ENCODE data around the gene RPH3AL. TPM values are rescaled to one million over a fixed set of nuclear protein-coding genes. Genes with fewer than 3 reads are reported as not detected.

Gene RPH3AL
- total and polyA plus RNA-seq, 2 of the 8 experiments (the other 6 are each of a cell fraction or from before 2014, with no cell fraction given) = 5.6 to 5.8 TPM

DNA sequence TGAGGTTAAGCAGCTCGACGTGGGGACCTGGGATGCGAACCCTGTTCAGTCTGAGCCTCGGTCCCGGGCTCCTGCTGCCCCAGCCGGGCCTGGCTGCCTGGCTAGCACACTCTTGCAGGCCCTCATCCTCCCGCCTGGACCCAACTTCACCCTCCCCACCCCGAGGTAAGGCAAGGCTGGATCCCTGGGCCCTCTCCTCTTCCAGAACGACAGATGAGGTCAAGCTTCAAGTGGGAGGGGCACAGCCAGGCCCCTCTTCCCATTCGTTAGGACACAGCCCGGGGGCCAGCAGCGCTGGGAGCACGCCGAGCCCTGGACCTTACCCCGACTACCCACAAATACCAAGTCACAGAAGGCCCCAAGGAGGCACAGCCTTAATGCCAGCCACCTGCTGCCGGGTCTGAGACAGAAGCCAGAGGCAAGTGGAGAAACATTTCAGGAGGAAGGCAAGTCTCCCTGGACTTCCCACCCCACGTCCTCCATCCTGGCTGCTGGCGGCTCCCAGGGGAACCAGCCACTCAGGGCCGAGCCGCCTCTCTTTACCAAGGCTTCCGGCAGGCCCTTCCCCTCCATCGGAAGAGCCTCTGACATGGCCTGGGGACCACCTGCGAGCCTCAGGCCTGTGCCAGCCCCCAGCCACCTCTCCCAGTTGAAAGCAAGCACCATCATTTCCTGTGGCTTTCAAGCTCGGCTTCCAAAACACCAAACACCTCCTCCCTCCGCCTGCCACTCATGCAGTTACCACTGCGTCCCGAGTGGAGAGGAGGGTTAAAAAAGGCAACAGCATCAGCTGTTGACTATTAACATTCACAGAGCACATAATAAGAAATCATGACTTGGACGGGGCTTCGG is 59.9 kb downstream of the RPH3AL start (continued):
- TF ChIP-seq, protein P1, sequence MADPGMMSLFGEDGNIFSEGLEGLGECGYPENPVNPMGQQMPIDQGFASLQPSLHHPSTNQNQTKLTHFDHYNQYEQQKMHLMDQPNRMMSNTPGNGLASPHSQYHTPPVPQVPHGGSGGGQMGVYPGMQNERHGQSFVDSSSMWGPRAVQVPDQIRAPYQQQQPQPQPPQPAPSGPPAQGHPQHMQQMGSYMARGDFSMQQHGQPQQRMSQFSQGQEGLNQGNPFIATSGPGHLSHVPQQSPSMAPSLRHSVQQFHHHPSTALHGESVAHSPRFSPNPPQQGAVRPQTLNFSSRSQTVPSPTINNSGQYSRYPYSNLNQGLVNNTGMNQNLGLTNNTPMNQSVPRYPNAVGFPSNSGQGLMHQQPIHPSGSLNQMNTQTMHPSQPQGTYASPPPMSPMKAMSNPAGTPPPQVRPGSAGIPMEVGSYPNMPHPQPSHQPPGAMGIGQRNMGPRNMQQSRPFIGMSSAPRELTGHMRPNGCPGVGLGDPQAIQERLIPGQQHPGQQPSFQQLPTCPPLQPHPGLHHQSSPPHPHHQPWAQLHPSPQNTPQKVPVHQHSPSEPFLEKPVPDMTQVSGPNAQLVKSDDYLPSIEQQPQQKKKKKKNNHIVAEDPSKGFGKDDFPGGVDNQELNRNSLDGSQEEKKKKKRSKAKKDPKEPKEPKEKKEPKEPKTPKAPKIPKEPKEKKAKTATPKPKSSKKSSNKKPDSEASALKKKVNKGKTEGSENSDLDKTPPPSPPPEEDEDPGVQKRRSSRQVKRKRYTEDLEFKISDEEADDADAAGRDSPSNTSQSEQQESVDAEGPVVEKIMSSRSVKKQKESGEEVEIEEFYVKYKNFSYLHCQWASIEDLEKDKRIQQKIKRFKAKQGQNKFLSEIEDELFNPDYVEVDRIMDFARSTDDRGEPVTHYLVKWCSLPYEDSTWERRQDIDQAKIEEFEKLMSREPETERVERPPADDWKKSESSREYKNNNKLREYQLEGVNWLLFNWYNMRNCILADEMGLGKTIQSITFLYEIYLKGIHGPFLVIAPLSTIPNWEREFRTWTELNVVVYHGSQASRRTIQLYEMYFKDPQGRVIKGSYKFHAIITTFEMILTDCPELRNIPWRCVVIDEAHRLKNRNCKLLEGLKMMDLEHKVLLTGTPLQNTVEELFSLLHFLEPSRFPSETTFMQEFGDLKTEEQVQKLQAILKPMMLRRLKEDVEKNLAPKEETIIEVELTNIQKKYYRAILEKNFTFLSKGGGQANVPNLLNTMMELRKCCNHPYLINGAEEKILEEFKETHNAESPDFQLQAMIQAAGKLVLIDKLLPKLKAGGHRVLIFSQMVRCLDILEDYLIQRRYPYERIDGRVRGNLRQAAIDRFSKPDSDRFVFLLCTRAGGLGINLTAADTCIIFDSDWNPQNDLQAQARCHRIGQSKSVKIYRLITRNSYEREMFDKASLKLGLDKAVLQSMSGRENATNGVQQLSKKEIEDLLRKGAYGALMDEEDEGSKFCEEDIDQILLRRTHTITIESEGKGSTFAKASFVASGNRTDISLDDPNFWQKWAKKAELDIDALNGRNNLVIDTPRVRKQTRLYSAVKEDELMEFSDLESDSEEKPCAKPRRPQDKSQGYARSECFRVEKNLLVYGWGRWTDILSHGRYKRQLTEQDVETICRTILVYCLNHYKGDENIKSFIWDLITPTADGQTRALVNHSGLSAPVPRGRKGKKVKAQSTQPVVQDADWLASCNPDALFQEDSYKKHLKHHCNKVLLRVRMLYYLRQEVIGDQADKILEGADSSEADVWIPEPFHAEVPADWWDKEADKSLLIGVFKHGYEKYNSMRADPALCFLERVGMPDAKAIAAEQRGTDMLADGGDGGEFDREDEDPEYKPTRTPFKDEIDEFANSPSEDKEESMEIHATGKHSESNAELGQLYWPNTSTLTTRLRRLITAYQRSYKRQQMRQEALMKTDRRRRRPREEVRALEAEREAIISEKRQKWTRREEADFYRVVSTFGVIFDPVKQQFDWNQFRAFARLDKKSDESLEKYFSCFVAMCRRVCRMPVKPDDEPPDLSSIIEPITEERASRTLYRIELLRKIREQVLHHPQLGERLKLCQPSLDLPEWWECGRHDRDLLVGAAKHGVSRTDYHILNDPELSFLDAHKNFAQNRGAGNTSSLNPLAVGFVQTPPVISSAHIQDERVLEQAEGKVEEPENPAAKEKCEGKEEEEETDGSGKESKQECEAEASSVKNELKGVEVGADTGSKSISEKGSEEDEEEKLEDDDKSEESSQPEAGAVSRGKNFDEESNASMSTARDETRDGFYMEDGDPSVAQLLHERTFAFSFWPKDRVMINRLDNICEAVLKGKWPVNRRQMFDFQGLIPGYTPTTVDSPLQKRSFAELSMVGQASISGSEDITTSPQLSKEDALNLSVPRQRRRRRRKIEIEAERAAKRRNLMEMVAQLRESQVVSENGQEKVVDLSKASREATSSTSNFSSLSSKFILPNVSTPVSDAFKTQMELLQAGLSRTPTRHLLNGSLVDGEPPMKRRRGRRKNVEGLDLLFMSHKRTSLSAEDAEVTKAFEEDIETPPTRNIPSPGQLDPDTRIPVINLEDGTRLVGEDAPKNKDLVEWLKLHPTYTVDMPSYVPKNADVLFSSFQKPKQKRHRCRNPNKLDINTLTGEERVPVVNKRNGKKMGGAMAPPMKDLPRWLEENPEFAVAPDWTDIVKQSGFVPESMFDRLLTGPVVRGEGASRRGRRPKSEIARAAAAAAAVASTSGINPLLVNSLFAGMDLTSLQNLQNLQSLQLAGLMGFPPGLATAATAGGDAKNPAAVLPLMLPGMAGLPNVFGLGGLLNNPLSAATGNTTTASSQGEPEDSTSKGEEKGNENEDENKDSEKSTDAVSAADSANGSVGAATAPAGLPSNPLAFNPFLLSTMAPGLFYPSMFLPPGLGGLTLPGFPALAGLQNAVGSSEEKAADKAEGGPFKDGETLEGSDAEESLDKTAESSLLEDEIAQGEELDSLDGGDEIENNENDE (IDR thresholded peaks at IDR 0.05; ENCODE audit: insufficient replicate concordance, low read length) = no peak
- no peak for TF ChIP-seq YY1 (IDR thresholded peaks at IDR 0.05; ENCODE audit: low read depth, low read length)
- TF ChIP-seq CHD1 (IDR thresholded peaks at IDR 0.05; ENCODE audit: low read depth, low read length) = no peak
- no peak for TF ChIP-seq FOSL1 (IDR thresholded peaks at IDR 0.05; ENCODE audit: insufficient read depth, low read depth, low read length)
- no peak for TF ChIP-seq CHD2 (IDR thresholded peaks at IDR 0.05; ENCODE audit: low read length)
- TF ChIP-seq SP4 (IDR thresholded peaks at IDR 0.05; ENCODE audit: low read length) = no peak
- TF ChIP-seq BACH1 (IDR thresholded peaks at IDR 0.05; ENCODE audit: low read length) = no peak
- no peak for TF ChIP-seq CEBPB (IDR thresholded peaks at IDR 0.05; ENCODE audit: low read depth, low read length)
- no peak for TF ChIP-seq GABPA (IDR thresholded peaks at IDR 0.05; ENCODE audit: borderline replicate concordance, insufficient read depth, low read length)
- no peak for TF ChIP-seq HDAC2 (IDR thresholded peaks at IDR 0.05; ENCODE audit: borderline replicate concordance in 1 of 2, low read depth in 2 of 2, low read length in 2 of 2)

All from H1 (cell line).